ENCODE results near the gene MED14.
A peak's percentile ranks its signal among the peaks of the same experiment; 100 is the strongest.
"Not testable (repeated sequence)": the region's sequence is repeated elsewhere in the genome, so short reads cannot be mapped to it uniquely, and the experiment has no call there.

MED14 gene

GRCh38 chrX:40735325-40736169, at the start of gene MED14:
Gene MED14 (minus strand): TSS chrX:40735542. CDS start chrX:40735412, 130 bp downstream.
- H3K9me3 ChIP-seq (ENCODE audit: control insufficient read depth, insufficient read depth, low read length), result no peaks in the 10 kb centered on the region
- H3K4me1 ChIP-seq (ENCODE audit: control insufficient read depth, insufficient read depth, low read length), result no peaks in the 10 kb centered on the region
- H3K4me3 ChIP-seq (ENCODE audit: low read length), result peak within 1 kb of the TSS; percentile 94
- H3K27me3 ChIP-seq (ENCODE audit: control insufficient read depth, insufficient read depth, low read length), result no peaks in the 10 kb centered on the region
- DNase-seq (ENCODE audit: low read depth, low spot score), result peak; percentile 35
- WGBS (ENCODE audit: insufficient coverage, insufficient read length), result no CpG with 5 or more reads among the region's 88 CpGs
- H3K27ac ChIP-seq (ENCODE audit: low read length), result no peak within 1 kb of the TSS
- no peaks in the 10 kb centered on the region for H3K36me3 ChIP-seq (ENCODE audit: control insufficient read depth, insufficient read depth, low read length)

- no peak overlapping the region for H3K4me3 ChIP-seq (ENCODE audit: low read length)
- H3K4me1 ChIP-seq (ENCODE audit: control insufficient read depth, insufficient read depth, low read length), result no peaks in the 10 kb centered on the region
- no CpG with 5 or more reads among the region's 4 CpGs for WGBS (ENCODE audit: insufficient coverage, insufficient read length)
- no peak overlapping the region for H3K27ac ChIP-seq (ENCODE audit: low read length)
- DNase-seq (ENCODE audit: low read depth, low spot score), result no peak
- H3K9me3 ChIP-seq (ENCODE audit: control insufficient read depth, insufficient read depth, low read length), result no peaks in the 10 kb centered on the region
- H3K27me3 ChIP-seq (ENCODE audit: control insufficient read depth, insufficient read depth, low read length), result no peaks in the 10 kb centered on the region
- no peaks in the 10 kb centered on the region for H3K36me3 ChIP-seq (ENCODE audit: control insufficient read depth, insufficient read depth, low read length)
Observed at GRCh38 chrX:40784516-40785151, 49.3 kb upstream of the MED14 start.

- H3K4me1 ChIP-seq (ENCODE audit: control insufficient read depth, insufficient read depth, low read length); H3K27me3 ChIP-seq (ENCODE audit: control insufficient read depth, insufficient read depth, low read length); H3K4me3 ChIP-seq (ENCODE audit: low read length); H3K27ac ChIP-seq (ENCODE audit: low read length); DNase-seq (ENCODE audit: low read depth, low spot score); H3K36me3 ChIP-seq (ENCODE audit: control insufficient read depth, insufficient read depth, low read length); H3K9me3 ChIP-seq (ENCODE audit: control insufficient read depth, insufficient read depth, low read length): not testable (repeated sequence)
- no CpG with 5 or more reads among the region's 11 CpGs for WGBS (ENCODE audit: insufficient coverage, insufficient read length)
Observed at GRCh38 chrX:40782644-40783259, 47.4 kb upstream of the MED14 start.

- Histone ChIP-seq H3K27ac (ENCODE audit: low read length) (no peak overlapping the region), H3K4me3 (ENCODE audit: low read length) (no peak overlapping the region), H3K27me3 (ENCODE audit: control insufficient read depth, insufficient read depth, low read length) (no peaks in the 10 kb centered on the region), H3K9me3 (ENCODE audit: control insufficient read depth, insufficient read depth, low read length) (no peaks in the 10 kb centered on the region), H3K4me1 (ENCODE audit: control insufficient read depth, insufficient read depth, low read length) (no peaks in the 10 kb centered on the region), H3K36me3 (ENCODE audit: control insufficient read depth, insufficient read depth, low read length) (no peaks in the 10 kb centered on the region)
- no CpG with 5 or more reads among the region's 2 CpGs for WGBS (ENCODE audit: insufficient coverage, insufficient read length)
- no peak for DNase-seq (ENCODE audit: low read depth, low spot score)
Observed at GRCh38 chrX:40780951-40781350, 45.6 kb upstream of the MED14 start.

- H3K9me3 ChIP-seq (ENCODE audit: control insufficient read depth, insufficient read depth, low read length), result no peaks in the 10 kb centered on the region
- no peaks in the 10 kb centered on the region for H3K36me3 ChIP-seq (ENCODE audit: control insufficient read depth, insufficient read depth, low read length)
- no peaks in the 10 kb centered on the region for H3K27me3 ChIP-seq (ENCODE audit: control insufficient read depth, insufficient read depth, low read length)
- H3K4me1 ChIP-seq (ENCODE audit: control insufficient read depth, insufficient read depth, low read length), result no peaks in the 10 kb centered on the region
- H3K4me3 ChIP-seq (ENCODE audit: low read length), result no peak overlapping the region
- WGBS (ENCODE audit: insufficient coverage, insufficient read length), result no CpG with 5 or more reads among the region's 6 CpGs
- no peak for DNase-seq (ENCODE audit: low read depth, low spot score)
- no peak overlapping the region for H3K27ac ChIP-seq (ENCODE audit: low read length)
Observed at GRCh38 chrX:40780082-40780481, 44.7 kb upstream of the MED14 start.

GRCh38 chrX:40778861-40779575, 43.7 kb upstream of the MED14 start:
- DNase-seq (ENCODE audit: low read depth, low spot score), result no peak
- no peaks in the 10 kb centered on the region for H3K36me3 ChIP-seq (ENCODE audit: control insufficient read depth, insufficient read depth, low read length)
- no peaks in the 10 kb centered on the region for H3K27me3 ChIP-seq (ENCODE audit: control insufficient read depth, insufficient read depth, low read length)
- no CpG with 5 or more reads among the region's 4 CpGs for WGBS (ENCODE audit: insufficient coverage, insufficient read length)
- no peak overlapping the region for H3K27ac ChIP-seq (ENCODE audit: low read length)
- no peaks in the 10 kb centered on the region for H3K4me1 ChIP-seq (ENCODE audit: control insufficient read depth, insufficient read depth, low read length)
- H3K9me3 ChIP-seq (ENCODE audit: control insufficient read depth, insufficient read depth, low read length), result no peaks in the 10 kb centered on the region
- no peak overlapping the region for H3K4me3 ChIP-seq (ENCODE audit: low read length)

DNA sequence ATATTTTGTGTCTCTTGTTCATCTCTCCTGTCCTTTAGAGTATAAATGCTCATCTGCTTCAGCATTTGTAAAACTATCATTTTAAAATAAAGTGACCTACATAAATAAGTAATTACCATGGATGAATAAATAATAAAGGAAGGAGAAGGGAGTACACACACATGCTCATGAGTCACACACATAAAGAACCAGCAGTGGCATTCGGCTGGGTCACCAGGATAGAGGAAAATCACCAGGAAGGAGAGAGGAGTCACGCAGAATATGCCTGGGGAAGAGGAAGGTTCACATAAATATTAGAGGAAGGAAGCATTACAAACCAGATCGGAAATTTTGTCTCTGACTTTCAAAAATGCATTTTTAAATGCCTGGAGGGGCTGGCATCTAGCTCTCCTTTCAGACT, 38.5 kb upstream of the MED14 start:
- no peak overlapping the region for H3K4me3 ChIP-seq (ENCODE audit: low read length)

DNA sequence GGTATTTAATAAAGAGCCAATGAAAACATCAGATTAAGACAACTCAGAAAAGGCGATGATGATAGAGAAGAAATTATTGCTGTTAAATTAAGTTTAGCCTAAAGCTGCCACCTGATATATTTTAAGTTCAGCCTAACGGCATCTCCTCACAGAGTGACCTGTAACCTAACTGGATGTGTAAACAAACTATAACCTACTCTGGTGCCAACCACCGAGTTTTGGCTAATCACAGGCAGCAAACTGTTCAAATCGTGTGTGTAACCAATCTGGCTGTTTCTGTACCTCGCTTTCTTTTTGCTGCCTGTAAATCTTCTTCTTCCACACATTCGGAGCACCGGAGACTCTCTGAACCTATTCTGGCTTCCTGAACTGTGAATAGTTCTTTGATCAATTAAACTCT, 37.8 kb upstream of the MED14 start:
- Histone ChIP-seq H3K4me1 (ENCODE audit: control insufficient read depth, insufficient read depth, low read length) (no peaks in the 10 kb centered on the region), H3K4me3 (ENCODE audit: low read length) (no peak overlapping the region), H3K27me3 (ENCODE audit: control insufficient read depth, insufficient read depth, low read length) (no peaks in the 10 kb centered on the region), H3K27ac (ENCODE audit: low read length) (no peak overlapping the region), H3K36me3 (ENCODE audit: control insufficient read depth, insufficient read depth, low read length) (no peaks in the 10 kb centered on the region), H3K9me3 (ENCODE audit: control insufficient read depth, insufficient read depth, low read length) (no peaks in the 10 kb centered on the region)
- WGBS (ENCODE audit: insufficient coverage, insufficient read length), result no CpG with 5 or more reads among the region's 7 CpGs
- DNase-seq (ENCODE audit: low read depth, low spot score), result no peak

More for the DNA sequence above, 38.5 kb upstream of the MED14 start:
- no peaks in the 10 kb centered on the region for H3K36me3 ChIP-seq (ENCODE audit: control insufficient read depth, insufficient read depth, low read length)
- no peaks in the 10 kb centered on the region for H3K4me1 ChIP-seq (ENCODE audit: control insufficient read depth, insufficient read depth, low read length)
- no peaks in the 10 kb centered on the region for H3K9me3 ChIP-seq (ENCODE audit: control insufficient read depth, insufficient read depth, low read length)
- no peak overlapping the region for H3K27ac ChIP-seq (ENCODE audit: low read length)
- DNase-seq (ENCODE audit: low read depth, low spot score), result no peak
- WGBS (ENCODE audit: insufficient coverage, insufficient read length), result no CpG with 5 or more reads among the region's 3 CpGs
- no peaks in the 10 kb centered on the region for H3K27me3 ChIP-seq (ENCODE audit: control insufficient read depth, insufficient read depth, low read length)

GRCh38 chrX:40772290-40772689, 36.9 kb upstream of the MED14 start:
- no peak for DNase-seq (ENCODE audit: low read depth, low spot score)
- Histone ChIP-seq H3K27me3 (ENCODE audit: control insufficient read depth, insufficient read depth, low read length) (no peaks in the 10 kb centered on the region), H3K27ac (ENCODE audit: low read length) (no peak overlapping the region), H3K9me3 (ENCODE audit: control insufficient read depth, insufficient read depth, low read length) (no peaks in the 10 kb centered on the region), H3K4me3 (ENCODE audit: low read length) (no peak overlapping the region), H3K4me1 (ENCODE audit: control insufficient read depth, insufficient read depth, low read length) (no peaks in the 10 kb centered on the region), H3K36me3 (ENCODE audit: control insufficient read depth, insufficient read depth, low read length) (no peaks in the 10 kb centered on the region)
- WGBS (ENCODE audit: insufficient coverage, insufficient read length), result no CpG with 5 or more reads among the region's 2 CpGs

DNA sequence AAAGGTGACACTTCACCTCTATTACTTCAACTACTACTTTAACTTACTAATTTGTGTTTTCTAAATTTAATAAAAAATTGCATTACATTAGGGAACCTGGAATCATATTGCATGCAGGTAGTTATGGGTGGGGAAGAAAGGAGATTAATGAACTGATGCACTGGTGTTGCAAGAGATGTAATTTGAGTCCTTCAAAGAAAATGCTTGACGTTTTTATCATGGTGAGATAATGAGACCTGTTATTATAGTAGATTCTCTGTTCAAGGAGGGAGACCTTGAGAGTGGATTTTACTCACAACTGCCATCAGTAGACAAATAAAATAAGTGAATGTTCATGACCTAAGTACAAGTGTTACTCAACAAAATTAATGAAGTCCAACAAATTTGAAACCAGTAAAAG, 26.4 kb upstream of the MED14 start:
- H3K27ac ChIP-seq (ENCODE audit: low read length), result no peak overlapping the region
- no peaks in the 10 kb centered on the region for H3K27me3 ChIP-seq (ENCODE audit: control insufficient read depth, insufficient read depth, low read length)
- no peaks in the 10 kb centered on the region for H3K4me1 ChIP-seq (ENCODE audit: control insufficient read depth, insufficient read depth, low read length)
- WGBS (ENCODE audit: insufficient coverage, insufficient read length), result no CpG with 5 or more reads among the region's 1 CpG
- H3K4me3 ChIP-seq (ENCODE audit: low read length), result no peak overlapping the region
- DNase-seq (ENCODE audit: low read depth, low spot score), result no peak
- no peaks in the 10 kb centered on the region for H3K9me3 ChIP-seq (ENCODE audit: control insufficient read depth, insufficient read depth, low read length)
- H3K36me3 ChIP-seq (ENCODE audit: control insufficient read depth, insufficient read depth, low read length), result no peaks in the 10 kb centered on the region
